GM19372 (cell line): ENCODE results near the gene CALML3.

ENCODE experiments used
- ATAC-seq: cut with Tn5 transposase; IDR thresholded peaks from one replicate; pipeline ENCODE4 v1.9.1; 2021; ENCODE audit warnings: mild to moderate bottlenecking, low read depth, moderate library complexity; ENCODE audit not compliant: unreplicated experiment

Gene CALML3

GRCh38 chr10:5504146-5505072, 20.4 kb upstream of the CALML3 start:
- ATAC-seq = no peak

GRCh38 chr10:5506246-5506645, 18.5 kb upstream of the CALML3 start:
- ATAC-seq = no peak

- ATAC-seq = no peak
Measured at GRCh38 chr10:5506751-5507648, 17.8 kb upstream of the CALML3 start.

- no peak for ATAC-seq
Measured at GRCh38 chr10:5507649-5508131, 17.1 kb upstream of the CALML3 start.

GRCh38 chr10:5508161-5508604, 16.6 kb upstream of the CALML3 start:
- ATAC-seq = no peak

- ATAC-seq = no peak
Measured at GRCh38 chr10:5508786-5509185, 16.0 kb upstream of the CALML3 start.

- ATAC-seq = no peak
Measured at GRCh38 chr10:5509236-5509635, 15.5 kb upstream of the CALML3 start.

- ATAC-seq = no peak
Measured at GRCh38 chr10:5509691-5510090, 15.1 kb upstream of the CALML3 start.

GRCh38 chr10:5510281-5511072, 14.3 kb upstream of the CALML3 start:
- no peak for ATAC-seq

- ATAC-seq = no peak
Measured at GRCh38 chr10:5511231-5511884, 13.4 kb upstream of the CALML3 start.

GRCh38 chr10:5511885-5512280, 12.9 kb upstream of the CALML3 start:
- no peak for ATAC-seq

- no peak for ATAC-seq
Measured at GRCh38 chr10:5512331-5512730, 12.4 kb upstream of the CALML3 start.

- ATAC-seq = no peak
Measured at GRCh38 chr10:5512881-5513612, 11.7 kb upstream of the CALML3 start.

- ATAC-seq = no peak
Measured at GRCh38 chr10:5514226-5514850, 10.4 kb upstream of the CALML3 start.

GRCh38 chr10:5515948-5516761, 8.6 kb upstream of the CALML3 start:
- ATAC-seq = no peak

GRCh38 chr10:5517546-5517945, 7.2 kb upstream of the CALML3 start:
- no peak for ATAC-seq

- no peak for ATAC-seq
Measured at GRCh38 chr10:5518143-5518542, 6.6 kb upstream of the CALML3 start.

- ATAC-seq = no peak
Measured at GRCh38 chr10:5519054-5519453, 5.7 kb upstream of the CALML3 start.
